GM19324 (cell line): ENCODE measurements around the gene CDH13.

Experiments
- ATAC-seq: cut with Tn5 transposase; IDR thresholded peaks from one replicate; pipeline ENCODE4 v1.9.1; 2021; ENCODE audit warnings: mild to moderate bottlenecking, moderate library complexity; ENCODE audit not compliant: unreplicated experiment, low FRiP score

Gene CDH13

DNA sequence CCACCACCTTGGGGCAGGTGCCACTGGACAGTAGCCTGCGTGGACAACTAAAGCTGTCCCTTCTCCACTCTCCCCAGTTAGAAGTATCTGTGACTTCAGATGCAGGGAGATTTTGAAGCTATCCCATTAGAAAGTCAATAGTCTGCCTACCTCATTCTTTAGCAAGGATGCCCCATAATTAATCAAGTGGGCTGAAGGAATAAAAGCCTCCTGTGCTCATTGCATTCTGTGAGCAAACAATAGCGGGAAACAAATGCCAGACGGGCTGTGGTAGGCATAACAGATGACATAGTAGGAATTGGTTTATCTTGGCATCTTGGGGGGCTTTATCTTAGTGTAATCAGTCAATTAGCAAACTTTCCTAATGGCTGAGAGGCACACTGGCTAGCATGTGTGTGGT is 1084.3 kb downstream of the CDH13 start:
- no peak for ATAC-seq

DNA sequence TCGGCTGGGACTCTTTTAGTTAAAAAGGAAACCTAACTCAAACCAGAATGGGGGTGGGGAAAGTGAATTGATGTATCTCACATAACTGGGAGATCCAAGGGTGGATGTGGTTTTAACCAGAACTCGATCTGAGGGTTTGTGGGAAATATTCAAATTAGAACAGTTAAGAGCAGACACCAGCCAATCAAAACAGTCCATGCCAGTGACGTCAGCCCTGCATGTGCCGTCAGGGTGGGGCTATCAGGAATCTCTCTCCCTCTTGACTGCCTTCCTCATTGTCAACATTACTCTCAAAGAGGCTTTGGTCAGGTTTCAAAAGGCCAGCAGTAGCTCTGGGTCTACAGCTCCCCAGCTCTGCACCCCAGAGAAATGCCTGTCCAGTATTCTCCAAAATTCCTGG is 1086.8 kb downstream of the CDH13 start:
- ATAC-seq: no peak

DNA sequence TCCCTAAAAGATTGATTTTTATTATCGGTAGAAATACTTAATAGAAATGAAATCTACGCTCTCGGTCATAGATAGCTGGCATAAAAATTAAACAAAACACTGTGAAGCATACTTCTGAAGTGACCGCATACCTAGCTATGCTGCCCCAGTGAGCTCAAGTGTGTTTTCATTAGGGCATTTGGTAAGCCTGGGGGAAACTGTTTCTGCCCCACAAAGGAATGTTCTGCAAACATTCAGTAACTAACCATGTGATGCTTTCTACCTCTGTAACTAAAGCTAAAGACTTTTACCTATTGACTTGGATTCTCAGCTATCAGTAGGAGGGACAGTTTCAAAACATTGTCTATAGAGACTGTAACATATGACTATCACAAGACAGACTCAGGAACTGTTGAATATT is 1087.5 kb downstream of the CDH13 start:
- no peak for ATAC-seq

DNA sequence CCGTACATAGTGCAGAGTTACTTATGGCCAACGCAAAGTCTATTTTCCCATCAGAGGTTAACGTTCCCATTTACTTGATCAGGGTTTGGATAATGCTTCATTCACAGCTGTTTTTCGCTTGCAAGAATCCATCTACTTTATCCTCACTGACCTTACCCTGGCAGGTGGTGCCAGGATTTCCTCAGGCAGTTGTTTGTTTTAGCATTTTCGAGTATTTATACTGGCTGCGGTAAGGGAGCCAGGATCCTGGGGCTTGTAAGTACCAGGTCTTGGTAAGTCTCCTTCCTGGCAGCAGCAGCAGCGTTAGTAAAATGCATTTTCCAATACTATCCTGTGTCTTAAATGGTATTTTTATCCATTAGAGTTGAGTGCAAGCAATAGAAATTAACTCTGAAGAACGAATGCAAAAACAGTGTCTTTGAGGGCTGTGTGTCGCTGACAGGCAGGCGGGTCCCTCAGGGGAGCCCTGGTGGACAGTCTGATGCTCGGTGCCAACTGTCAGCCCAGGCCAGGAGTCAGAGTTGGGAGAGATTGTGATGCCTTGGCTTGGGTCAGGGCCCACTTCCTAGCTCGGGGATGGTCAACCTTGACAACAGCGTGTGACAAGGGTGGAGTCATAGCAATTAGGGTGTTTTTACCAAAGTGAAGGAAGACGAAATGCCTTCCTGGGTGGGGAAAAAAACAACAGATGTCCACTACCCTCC is 1088.6 kb downstream of the CDH13 start:
- no peak for ATAC-seq

DNA sequence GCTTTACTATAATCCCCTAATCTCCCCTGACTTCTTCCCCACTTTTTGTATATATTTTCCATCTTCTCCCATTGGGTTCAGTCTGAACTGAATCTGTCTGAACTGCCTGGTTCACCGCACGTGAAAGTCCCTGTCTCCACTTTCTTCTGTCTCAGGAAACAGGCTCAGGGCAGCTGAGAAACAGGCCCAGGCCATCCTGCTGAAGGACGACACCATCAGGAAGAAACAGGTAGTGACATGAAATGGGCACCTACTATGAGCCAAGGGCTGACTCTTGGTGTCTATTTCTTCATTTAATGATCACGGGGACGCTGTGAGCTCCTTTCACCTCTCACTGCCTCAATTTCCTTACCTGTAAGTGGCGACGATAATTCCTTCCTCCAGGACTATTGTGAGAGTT is 1090.5 kb downstream of the CDH13 start:
- no peak for ATAC-seq

DNA sequence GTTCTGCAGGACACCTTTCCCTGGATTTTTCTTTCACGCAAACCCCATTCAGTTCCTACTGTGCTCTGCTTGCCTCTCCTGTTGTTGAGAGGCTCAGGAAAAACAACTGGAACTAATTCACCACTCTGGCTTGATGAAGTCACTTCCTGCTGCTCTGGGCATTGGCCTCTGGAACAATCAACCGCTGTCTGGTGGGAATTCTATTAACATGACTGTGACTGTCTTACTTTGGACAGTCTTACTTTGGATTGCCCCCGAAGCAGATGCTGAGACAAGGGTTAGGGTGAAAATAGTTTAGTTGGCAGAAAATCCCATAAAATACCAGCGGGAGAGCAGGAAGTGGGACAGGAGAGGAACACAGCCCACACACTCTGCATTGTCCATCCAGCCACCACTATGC is 1091.0 kb downstream of the CDH13 start:
- ATAC-seq: no peak

DNA sequence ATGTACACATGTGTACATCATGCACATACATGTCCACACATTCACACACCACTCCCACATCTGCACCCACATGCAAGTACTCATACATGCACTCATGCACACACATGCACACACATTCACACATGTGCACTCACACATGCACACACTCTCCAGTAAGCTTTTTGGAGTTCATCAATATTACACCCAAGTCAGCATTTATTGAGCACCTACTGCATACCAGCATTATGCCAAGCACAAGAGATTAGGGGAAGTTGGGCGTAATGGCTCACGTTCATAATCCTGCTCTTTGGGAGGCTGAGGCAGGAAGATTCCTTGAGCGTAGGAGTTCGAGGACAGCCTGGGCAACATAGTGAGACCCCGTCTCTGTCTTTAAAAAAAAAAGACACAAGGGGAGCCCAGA is 1093.4 kb downstream of the CDH13 start:
- ATAC-seq: no peak

DNA sequence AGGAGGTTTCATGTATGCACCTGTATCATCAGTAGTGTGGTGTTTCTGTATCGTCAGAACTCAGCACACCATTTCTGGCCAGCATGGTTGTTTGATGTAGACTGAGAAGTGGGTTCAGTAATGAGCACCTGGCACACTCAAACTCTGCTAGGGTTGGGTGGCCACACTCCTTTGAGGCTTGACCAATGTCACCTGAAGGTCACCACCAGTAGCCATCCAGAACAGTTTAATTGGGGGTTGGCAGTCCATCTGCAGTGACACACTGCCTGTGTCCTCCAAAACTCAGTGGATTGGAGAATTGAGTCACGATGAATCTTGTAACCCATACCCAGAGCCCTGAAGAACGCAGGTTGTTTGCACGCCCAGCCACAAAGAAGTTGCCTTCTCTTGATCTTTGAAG is 1094.2 kb downstream of the CDH13 start:
- no peak for ATAC-seq

DNA sequence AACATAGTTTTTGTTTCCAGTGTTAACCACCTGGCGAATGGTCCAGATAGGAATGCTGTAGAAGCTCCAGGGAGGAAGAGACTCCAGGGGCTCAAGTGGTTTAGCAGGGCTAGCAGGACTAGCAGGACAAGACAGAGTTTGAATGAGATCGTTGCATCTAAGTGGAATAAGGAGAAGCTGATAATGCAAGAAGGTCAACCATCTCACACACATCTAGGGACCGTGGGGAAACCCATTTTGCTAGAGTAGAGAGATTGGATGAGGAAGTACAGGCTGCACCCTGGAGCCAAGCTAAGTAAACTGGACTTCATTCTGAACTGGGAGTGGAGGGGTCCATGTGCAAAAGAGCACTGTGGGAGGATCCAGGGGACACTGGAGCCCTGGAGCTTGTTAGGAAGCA is 1094.9 kb downstream of the CDH13 start:
- no peak for ATAC-seq

DNA sequence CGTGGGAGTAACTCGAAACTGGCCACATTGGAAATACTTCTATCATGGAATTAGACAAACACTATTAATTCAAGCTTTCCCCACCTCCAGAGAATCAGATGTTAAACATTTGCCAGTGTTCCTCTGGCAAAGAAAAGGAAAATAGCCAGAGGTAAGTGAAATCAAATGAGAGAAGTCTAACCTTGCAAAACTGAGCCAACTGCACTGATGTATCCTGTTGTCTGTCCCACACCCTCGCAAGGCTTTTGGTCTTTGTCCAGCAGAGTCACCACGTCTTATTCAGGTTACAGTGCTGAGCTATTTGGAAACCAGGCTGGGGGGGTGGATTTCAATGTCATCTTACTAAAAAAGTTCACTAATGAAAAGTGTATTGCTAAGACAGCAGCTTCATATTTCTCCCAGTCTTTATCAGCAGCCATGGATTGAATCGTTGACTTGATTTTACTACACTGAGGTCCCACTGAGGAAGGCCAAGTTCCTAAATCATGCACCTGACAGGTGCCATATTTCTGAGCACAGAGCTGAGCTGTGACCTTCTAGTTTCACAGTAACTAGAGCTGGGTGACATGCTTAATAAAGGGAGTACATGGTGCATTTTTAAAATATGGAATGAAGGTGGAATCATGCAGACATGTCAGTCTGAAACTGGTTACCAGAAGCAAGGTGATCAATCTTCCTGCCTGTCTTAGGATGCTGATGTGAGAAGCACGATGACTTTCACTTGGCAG is 1095.9 kb downstream of the CDH13 start:
- no peak for ATAC-seq

DNA sequence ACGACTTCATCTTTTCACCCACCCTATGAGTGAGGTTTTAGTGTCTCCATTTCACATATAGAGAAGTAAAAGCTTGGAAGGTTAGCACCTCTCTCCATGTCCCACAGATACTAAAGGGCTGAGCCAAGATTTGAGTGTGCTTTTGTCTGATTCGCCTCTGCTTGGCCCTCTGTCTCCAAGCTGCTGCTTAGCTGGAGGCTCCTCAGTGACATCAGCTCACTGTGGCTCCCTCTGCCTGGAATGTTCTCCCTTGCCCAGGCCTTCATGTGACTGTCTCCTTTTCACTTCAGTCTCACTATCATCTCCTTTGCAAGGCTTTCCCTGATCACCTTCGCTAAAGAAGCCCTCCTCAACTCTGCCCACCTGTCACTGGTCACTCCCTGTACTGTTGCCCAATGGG is 1096.5 kb downstream of the CDH13 start:
- ATAC-seq: no peak

DNA sequence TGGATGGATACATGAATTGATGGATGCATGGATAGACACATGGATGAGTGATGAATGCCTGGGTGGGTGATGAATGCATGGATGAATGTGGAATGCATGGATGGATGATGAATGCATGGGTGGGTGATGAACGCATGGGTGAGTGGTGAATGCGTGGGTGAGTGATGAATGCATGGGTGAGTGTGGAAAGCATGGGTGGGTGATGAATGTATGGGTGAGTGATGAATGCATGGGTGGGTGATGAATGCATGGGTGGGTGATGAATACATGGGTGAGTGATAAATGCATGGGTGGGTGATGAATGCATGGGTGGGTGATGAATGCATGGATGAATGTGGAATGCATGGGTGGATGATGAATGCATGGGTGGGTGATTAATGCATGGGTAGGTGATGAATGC is 1097.1 kb downstream of the CDH13 start:
- no peak for ATAC-seq

DNA sequence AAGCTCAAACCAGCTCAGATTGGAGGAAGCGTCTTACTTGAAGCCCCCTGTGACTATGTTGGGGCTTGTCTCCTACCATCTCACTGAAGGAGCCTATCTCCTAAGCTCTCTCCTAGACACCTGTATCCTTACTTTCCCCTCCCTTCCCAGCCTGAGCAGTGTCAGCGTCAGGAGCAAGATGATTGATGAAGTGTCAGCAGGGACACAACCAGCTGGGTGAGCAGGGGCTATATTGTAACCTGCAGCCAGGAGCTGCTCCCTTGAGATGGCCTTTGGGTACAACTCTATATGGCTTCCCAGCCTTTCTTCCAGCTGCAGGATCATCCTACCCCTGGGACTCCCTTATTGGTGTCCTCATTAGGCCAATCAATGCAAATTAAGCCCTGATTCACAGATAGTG is 1097.8 kb downstream of the CDH13 start:
- ATAC-seq: no peak

DNA sequence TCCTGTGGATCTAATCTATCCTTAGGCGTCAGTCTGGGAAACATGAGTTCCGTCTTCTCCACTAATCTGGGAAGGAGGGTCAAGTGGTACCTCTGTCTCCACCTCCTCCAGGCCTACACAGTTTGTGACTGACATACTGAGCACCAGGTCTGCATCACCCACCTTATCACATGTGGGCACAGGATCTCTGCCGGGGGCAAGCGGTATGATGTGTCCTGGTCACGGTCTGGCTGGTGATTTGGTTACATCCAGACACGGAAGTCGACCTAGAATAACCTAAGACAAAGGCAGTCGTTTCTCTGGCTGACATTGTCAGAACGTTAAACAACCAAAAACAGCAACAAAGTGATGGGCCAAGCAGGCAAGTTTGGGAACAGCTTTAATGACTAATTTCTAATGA is 1098.5 kb downstream of the CDH13 start:
- ATAC-seq: no peak

DNA sequence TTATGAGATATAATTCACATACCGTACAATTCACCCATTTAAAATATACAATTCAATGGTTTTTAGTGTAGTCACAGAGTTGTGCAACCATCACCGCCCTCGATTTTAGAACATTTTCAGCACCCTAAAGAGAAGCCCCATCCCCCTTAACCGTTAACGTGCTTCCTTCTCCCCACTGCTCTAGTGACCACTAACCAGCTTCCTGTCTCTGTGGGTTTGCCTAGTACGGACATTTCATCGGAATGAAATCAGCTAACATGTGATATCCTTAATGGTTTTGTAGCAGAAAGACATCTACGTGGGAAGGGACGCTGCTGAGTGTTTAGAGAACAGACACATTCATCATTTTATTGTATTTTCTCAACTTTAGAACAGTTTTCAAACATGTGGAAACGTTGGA is 1100.2 kb downstream of the CDH13 start:
- no peak for ATAC-seq

DNA sequence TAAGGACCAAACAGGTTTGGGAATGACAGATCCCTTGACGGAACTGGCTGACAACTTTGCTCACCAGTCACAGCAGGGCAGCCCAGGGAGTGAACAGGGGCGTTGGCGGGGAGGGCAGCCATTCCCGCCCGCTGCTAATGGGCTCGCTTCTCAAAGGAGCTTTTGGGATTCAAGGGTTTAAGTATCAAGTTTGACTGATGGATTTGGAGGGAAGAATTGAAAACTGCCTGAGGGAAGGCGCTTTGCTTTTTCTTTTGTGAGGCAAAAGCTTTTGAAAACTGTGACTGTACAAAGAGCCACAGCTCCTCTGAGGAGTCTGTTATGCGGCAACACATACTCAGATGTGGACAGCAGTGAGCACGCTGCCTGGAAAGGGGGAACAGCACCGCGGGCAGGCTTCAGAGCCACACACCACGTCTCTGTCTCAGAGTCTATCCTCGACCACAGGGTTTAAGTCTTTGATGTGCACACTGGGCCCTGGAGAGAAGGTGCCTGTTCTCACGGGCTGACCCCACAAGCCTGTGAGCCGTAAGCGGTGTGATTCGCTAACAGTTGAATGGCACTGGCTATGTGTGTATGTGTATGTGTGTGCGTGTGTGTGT is 1101.1 kb downstream of the CDH13 start:
- ATAC-seq: no peak

DNA sequence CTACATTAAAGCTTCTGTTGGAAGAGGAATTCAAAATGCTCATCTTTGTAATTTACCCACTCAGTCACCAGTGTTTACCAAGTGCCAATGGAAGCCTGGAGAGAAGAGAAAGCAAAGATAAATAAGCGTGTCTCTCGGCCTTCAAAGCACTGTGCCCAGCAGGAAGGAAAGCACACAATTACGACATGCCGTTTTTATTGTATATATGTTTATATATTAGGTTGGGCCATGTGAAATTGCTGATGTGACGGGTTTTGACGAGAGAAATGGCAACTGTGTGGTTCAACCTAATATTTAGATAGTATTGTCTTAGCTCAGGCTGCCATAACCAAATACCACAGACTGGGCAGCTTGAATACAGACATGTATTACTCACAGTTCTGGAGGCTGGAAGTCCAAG is 1101.7 kb downstream of the CDH13 start:
- no peak for ATAC-seq

DNA sequence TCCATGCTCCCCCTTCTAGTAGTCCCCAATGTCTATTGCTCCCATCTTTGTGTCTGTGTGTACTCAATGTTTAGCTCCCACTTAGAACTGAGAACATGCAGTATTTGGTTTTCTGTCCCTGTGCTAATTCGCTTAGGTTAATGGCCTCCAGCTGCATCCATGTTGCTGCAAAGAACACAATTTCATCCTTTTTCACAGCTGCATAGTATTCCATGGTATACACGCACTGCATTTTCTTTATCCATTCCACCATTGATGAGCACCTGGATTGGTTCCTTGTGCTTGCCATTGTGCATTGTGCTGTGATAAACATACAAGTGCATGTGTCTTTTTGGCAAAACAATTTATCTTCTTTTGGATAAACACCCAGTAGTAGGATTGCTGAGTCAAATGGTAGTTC is 1104.0 kb downstream of the CDH13 start:
- ATAC-seq: no peak

DNA sequence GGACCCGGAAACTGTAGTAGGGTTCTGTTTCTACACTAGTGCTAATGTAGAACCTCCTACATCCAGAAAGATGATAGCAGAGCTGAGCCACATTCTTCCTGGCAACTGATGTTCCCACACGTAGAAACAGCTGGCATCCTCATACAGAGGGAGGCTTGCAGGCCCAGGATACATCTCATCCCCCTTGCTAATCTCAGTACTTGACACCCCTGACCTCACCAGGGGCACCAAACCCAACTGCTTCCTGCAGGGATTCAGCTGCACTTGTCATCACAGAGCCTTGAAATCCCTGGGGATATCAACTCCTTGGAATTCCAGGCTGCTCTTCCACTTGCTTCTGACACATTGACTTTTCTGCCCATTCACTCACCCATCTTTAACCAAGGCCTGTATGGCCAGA is 1105.8 kb downstream of the CDH13 start:
- no peak for ATAC-seq

DNA sequence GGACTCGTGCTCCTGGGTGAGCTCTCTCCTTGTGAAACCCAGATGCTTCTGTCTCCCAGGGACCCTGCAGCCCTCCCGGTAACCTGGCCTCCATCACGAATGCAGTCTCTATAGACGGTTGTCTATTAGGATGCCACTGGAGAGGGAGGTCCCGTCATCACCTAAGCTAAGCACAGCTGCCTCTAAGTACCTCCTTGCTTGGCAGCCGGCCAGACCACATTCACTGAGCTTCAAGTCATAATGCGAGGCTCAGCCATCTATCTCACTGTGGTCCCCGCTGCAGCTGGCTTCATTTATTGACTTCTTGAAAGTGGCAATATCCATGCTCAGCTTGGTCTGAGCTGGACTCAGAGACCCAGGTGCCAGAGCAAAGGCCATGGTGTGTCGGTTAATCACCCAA is 1106.5 kb downstream of the CDH13 start:
- no peak for ATAC-seq

DNA sequence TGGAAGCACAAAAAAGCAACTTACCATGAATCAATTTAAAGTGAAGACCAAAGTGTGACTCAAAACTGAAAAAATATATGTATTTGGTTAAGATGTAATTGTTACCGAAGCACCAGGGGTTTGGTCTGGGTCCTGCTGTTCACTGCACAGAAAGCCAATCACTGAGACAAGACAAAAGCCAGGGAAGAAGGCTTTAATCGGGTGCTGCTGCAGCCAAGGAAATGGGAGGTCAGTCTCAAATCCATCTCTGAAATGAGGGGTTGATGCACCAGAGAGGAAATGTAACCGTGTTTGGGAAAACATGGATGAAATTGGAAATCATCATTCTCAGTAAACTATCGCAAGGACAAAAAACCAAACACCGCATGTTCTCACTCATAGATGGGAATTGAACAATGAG is 1107.4 kb downstream of the CDH13 start:
- no peak for ATAC-seq

DNA sequence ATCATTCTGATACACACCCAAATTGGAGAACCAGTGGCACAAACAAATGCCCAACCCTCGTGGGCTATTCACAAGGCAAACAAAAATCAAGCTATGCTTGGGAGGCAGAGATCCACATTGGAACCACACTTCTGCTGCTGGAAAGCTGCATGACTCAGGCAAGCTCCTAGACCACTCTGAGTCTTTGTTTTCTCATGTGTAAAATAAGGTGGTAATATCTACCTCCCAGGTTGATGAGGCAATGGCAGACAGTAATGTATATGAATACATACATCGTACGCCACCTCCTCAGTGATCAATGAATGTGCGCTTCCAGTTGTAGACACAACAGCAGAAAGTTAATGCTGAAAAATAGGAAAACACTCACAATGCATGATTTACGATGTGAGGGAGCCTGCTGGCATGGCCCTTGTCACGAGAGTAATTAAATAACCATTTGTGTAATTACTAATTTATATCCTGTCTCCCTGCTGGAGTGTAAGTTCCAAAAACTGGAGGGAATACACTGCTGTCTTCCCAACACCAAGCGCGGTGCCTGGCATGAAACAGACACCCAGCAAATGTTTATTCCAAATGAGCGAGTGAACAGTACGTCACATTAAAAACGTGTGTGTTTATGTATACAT is 1111.1 kb downstream of the CDH13 start:
- no peak for ATAC-seq
